ENCODE results near the gene ROCK1. TPM values are rescaled to one million over a fixed set of nuclear protein-coding genes. Genes with fewer than 3 reads are reported as not detected.
A peak's percentile ranks its signal among the peaks of the same experiment; 100 is the strongest.

The ROCK1 gene
- polyA plus RNA-seq, 1 of the 3 experiments (the other 2 are of a cell fraction) = 4.9 TPM

- CTCF ChIA-PET = no interaction called here
- Histone ChIP-seq H3K27ac (ENCODE audit: low read depth in 2 of 2, low read length in 1 of 2) (no peak overlapping the region), H3K9me3 (no peaks in the 10 kb centered on the region), H3K4me2 (no peak overlapping the region), H3K27me3 (ENCODE audit: insufficient read depth) (no peaks in the 10 kb centered on the region), H3F3A (replicated peaks; ENCODE audit: insufficient read depth) (peaks cover 24% of the 10 kb centered on the region), H3K9me2 (no peaks in the 10 kb centered on the region), H3K79me2 (ENCODE audit: insufficient read depth) (peaks cover 36% of the 10 kb centered on the region), H2AFZ (ENCODE audit: low read depth) (no peak overlapping the region), H3K4me3 (ENCODE audit: low read depth in 2 of 2, low read length in 1 of 2) (no peak overlapping the region), H4K20me1 (ENCODE audit: insufficient read depth) (peaks cover 11% of the 10 kb centered on the region; the same call in 1 of the 2 replicates), H3K4me1 (ENCODE audit: control insufficient read depth in 1 of 2, insufficient read depth in 2 of 2, low read depth in 1 of 2, low read length in 1 of 2) (no peaks in the 10 kb centered on the region; a peak in 2 of 4 replicates), H3K9ac (no peak overlapping the region), H3K36me3 (replicated peaks in 1 of 2; ENCODE audit: control insufficient read depth in 1 of 2, insufficient read depth in 2 of 2, low read length in 1 of 2) (peaks cover 15 to 57% of the 10 kb centered on the region in 2 experiments)
- POLR2A ChIA-PET = no interaction called here
- no peak for DNase-seq
- TF ChIP-seq RAD21 (IDR thresholded peaks at IDR 0.05; ENCODE audit: low read length) (no peak), TAF1 (IDR thresholded peaks at IDR 0.05; ENCODE audit: borderline replicate concordance, low read depth, low read length) (no peak), RXRA (IDR thresholded peaks at IDR 0.05; ENCODE audit: borderline replicate concordance, low read depth) (no peak), ELF1 (IDR thresholded peaks at IDR 0.05) (no peak), USF1 (IDR thresholded peaks at IDR 0.05; ENCODE audit: borderline replicate concordance, low read depth) (no peak), FOSL2 (IDR thresholded peaks at IDR 0.05; ENCODE audit: borderline replicate concordance, low read depth) (no peak)
Observed at GRCh38 chr18:21000667-21001066, 110.9 kb downstream of the ROCK1 start.

GRCh38 chr18:20997371-20997770 is 114.2 kb downstream of the ROCK1 start:
- no peak for DNase-seq
- ChIA-PET CTCF (no interaction called here), POLR2A (no interaction called here)
- H3K9me2 ChIP-seq = no peaks in the 10 kb centered on the region
- no peak overlapping the region for H3K4me2 ChIP-seq
- TF ChIP-seq MAX (IDR thresholded peaks at IDR 0.05; ENCODE audit: low read depth) (no peak), EP300 (IDR thresholded peaks at IDR 0.05; ENCODE audit: borderline replicate concordance in 1 of 2, low read depth in 1 of 2, low read length in 1 of 2) (no peak), ZBTB33 (IDR thresholded peaks at IDR 0.05; ENCODE audit: borderline replicate concordance, low read depth) (no peak), NRF1 (IDR thresholded peaks at IDR 0.05; ENCODE audit: low read depth, low read length) (no peak), REST (IDR thresholded peaks at IDR 0.05; ENCODE audit: low read depth, low read length) (peak; percentile 82), RFX5 (IDR thresholded peaks at IDR 0.05; ENCODE audit: low read length) (no peak)
- no peak overlapping the region for H3K27ac ChIP-seq (ENCODE audit: low read depth in 2 of 2, low read length in 1 of 2)
- H3K9me3 ChIP-seq = no peaks in the 10 kb centered on the region
- no peaks in the 10 kb centered on the region for H3K4me1 ChIP-seq (ENCODE audit: control insufficient read depth in 1 of 2, insufficient read depth in 2 of 2, low read depth in 1 of 2, low read length in 1 of 2)
- peaks cover 9% of the 10 kb centered on the region for H3F3A ChIP-seq (replicated peaks; ENCODE audit: insufficient read depth)
- peaks cover 49% of the 10 kb centered on the region for H3K79me2 ChIP-seq (ENCODE audit: insufficient read depth)
- H3K4me3 ChIP-seq (ENCODE audit: low read depth in 2 of 2, low read length in 1 of 2) = no peak overlapping the region
- no peak overlapping the region for H3K9ac ChIP-seq
- no peak overlapping the region for H2AFZ ChIP-seq (ENCODE audit: low read depth)
- H4K20me1 ChIP-seq (ENCODE audit: insufficient read depth) = peaks cover 14% of the 10 kb centered on the region; the same call in 1 of the 2 replicates
- peaks cover 6 to 54% of the 10 kb centered on the region in 2 experiments for H3K36me3 ChIP-seq (replicated peaks in 1 of 2; ENCODE audit: control insufficient read depth in 1 of 2, insufficient read depth in 2 of 2, low read length in 1 of 2)
- H3K27me3 ChIP-seq (ENCODE audit: insufficient read depth) = no peaks in the 10 kb centered on the region
